Astrocyte of the cerebellum (primary cell): ENCODE data around the gene ARSD.
"Not testable (repeated sequence)": the region's sequence is repeated elsewhere in the genome, so short reads cannot be mapped to it uniquely, and the experiment has no call there.

Source experiments
- DNase-seq: peaks from one replicate; pipeline ENCODE4 v3.0.0-alpha.2; 2011; ENCODE audit warnings: low read depth
- H3K4me3 ChIP-seq: 2 replicates; pipeline ENCODE4 v1.5.1; 2011; ENCODE audit warnings: mild to moderate bottlenecking, low read depth, low read length, moderate library complexity
- in situ Hi-C: cut with HindIII; loops from 2 replicates; pipeline ENCODE4 v1.10.0; 2017; ENCODE audit warnings: low sequenced_read_pairs
- TF ChIP-seq, protein P1 (sequence below): IDR thresholded peaks from 2 replicates; pipeline ENCODE4 v1.5.1; 2012; ENCODE audit warnings: low read length, low read depth, moderate library complexity, mild to moderate bottlenecking; ENCODE audit errors: missing control alignments

Gene ARSD

GRCh38 chrX:2933125-2933900 lies 4.2 kb upstream of the ARSD start:
- DNase-seq: no peak
- in situ Hi-C loops: no loop called here

DNA sequence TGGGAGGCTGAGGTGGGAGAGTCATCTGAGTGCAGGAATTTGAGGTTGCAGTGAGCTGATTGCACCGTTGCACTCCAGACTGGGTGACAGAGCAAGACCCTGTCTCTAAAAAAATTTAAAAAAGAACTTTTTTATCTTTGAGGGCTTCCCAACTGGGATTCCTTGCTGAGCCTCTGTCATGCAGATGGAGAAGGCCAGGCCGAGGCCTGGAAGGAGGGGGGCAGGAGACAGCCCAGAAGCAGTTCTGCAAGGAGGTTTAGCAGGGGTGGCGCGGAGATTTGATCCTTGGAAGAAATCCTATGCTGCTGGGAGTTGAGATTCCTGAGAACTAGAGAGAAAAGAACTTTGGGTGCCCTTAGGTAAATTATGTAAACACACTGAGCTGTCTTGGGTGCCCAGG lies 2.5 kb upstream of the ARSD start:
- DNase-seq: no peak
- in situ Hi-C loops: no loop called here
- H3K4me3 ChIP-seq: no peak overlapping the region
- TF ChIP-seq, protein P1, sequence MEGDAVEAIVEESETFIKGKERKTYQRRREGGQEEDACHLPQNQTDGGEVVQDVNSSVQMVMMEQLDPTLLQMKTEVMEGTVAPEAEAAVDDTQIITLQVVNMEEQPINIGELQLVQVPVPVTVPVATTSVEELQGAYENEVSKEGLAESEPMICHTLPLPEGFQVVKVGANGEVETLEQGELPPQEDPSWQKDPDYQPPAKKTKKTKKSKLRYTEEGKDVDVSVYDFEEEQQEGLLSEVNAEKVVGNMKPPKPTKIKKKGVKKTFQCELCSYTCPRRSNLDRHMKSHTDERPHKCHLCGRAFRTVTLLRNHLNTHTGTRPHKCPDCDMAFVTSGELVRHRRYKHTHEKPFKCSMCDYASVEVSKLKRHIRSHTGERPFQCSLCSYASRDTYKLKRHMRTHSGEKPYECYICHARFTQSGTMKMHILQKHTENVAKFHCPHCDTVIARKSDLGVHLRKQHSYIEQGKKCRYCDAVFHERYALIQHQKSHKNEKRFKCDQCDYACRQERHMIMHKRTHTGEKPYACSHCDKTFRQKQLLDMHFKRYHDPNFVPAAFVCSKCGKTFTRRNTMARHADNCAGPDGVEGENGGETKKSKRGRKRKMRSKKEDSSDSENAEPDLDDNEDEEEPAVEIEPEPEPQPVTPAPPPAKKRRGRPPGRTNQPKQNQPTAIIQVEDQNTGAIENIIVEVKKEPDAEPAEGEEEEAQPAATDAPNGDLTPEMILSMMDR: no peak

More at GRCh38 chrX:2933125-2933900, 4.2 kb upstream of the ARSD start:
- no peak overlapping the region for H3K4me3 ChIP-seq
- TF ChIP-seq, protein P1: no peak

GRCh38 chrX:2931155-2931554 lies 2.0 kb upstream of the ARSD start:
- in situ Hi-C loops: no loop called here
- no peak overlapping the region for H3K4me3 ChIP-seq
- no peak for DNase-seq
- TF ChIP-seq, protein P1: no peak

- peak; percentile 31 for DNase-seq
- in situ Hi-C loops: loop anchor here (5.0 kb wide), 1 partner anchor 56 kb away; no protein-coding TSS in a partner anchor
- peak overlapping the region; percentile 67 for H3K4me3 ChIP-seq
- TF ChIP-seq, protein P1: no peak
Observed at GRCh38 chrX:2928191-2928582, 952 bp downstream of the ARSD start.

DNA sequence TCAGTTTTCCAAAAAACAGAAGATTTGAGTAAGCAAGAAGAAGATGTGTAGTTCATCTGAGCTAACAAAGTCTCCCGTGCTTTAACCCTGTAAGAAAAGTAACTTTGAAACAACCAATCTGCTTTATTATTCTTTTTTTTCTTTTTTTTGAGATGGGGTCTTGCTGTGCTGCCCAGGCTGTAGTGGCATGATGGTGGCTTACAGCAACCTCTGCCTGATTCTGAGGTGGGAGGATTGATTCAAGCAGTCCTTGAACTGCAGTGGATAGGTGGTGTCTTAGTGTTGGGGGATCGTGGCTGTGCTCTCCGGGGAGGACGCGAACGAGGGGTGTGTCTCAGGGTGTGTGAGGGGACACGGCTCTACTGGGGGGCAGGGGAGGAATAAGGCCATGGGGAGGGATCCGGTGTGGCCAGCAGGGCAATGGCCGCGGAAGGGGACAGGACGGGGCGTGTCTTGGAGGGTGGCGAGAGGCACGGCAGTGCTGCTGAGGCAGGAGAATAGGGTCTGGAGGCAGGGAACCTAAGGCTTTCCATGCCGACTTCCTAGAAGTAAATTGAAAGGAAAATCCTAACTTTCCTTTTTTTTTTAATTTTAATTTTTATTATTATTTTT lies 2.4 kb downstream of the ARSD start:
- in situ Hi-C loops: loop anchor here (5.0 kb wide), 1 partner anchor 54 kb away; no protein-coding TSS in a partner anchor
- no peak for DNase-seq
- TF ChIP-seq, protein P1: no peak
- no peak overlapping the region for H3K4me3 ChIP-seq

- not testable (repeated sequence) for DNase-seq, H3K4me3 ChIP-seq
- in situ Hi-C loops: loop anchor here (5.0 kb wide), 1 partner anchor 54 kb away; no protein-coding TSS in a partner anchor
Observed at GRCh38 chrX:2926255-2926654, 2.9 kb downstream of the ARSD start.

DNA sequence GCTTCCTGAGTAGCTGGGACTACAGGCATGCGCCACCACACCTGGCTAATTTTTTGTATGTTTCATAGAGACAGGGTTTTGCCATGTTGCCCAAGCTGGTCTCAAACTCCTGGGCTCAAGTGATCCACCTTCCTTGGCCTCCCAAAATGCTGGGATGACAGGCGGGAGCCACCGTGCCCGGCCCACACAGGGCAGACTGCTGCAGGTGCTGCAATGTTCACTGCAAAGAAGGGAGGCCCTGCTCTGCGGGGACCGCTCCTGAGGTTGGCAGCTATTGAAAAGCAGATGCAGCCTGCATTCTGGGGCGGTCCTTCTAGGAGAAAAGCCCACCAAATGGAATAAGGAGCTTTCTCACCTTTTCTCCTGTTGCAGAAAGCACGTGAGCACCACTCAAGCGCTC lies 5.0 kb downstream of the ARSD start:
- no peak for DNase-seq
- TF ChIP-seq, protein P1: no peak
- in situ Hi-C loops: no loop called here
- no peak overlapping the region for H3K4me3 ChIP-seq
